AG10803 (cell line): ENCODE measurements around the gene CEP170B.

Experiments used
- DNase-seq: peaks from one replicate; pipeline ENCODE4 v3.0.0; 2010; ENCODE audit warnings: low read depth
- H3K4me3 ChIP-seq: 2 replicates; pipeline ENCODE4 v1.5.1; 2011; ENCODE audit warnings: mild to moderate bottlenecking, low read length, control low read depth
- CTCF ChIP-seq: conservative IDR thresholded peaks from 2 replicates; pipeline ENCODE4 v1.5.1; 2011; ENCODE audit warnings: mild to moderate bottlenecking, low read length, control low read depth, inconsistent platforms

Gene CEP170B

GRCh38 chr14:104864267-104865080 is 594 bp upstream of the CEP170B start:
- TF ChIP-seq CTCF = no peak
- no peak for DNase-seq
- H3K4me3 ChIP-seq = peak overlapping the region; percentile 47

DNA sequence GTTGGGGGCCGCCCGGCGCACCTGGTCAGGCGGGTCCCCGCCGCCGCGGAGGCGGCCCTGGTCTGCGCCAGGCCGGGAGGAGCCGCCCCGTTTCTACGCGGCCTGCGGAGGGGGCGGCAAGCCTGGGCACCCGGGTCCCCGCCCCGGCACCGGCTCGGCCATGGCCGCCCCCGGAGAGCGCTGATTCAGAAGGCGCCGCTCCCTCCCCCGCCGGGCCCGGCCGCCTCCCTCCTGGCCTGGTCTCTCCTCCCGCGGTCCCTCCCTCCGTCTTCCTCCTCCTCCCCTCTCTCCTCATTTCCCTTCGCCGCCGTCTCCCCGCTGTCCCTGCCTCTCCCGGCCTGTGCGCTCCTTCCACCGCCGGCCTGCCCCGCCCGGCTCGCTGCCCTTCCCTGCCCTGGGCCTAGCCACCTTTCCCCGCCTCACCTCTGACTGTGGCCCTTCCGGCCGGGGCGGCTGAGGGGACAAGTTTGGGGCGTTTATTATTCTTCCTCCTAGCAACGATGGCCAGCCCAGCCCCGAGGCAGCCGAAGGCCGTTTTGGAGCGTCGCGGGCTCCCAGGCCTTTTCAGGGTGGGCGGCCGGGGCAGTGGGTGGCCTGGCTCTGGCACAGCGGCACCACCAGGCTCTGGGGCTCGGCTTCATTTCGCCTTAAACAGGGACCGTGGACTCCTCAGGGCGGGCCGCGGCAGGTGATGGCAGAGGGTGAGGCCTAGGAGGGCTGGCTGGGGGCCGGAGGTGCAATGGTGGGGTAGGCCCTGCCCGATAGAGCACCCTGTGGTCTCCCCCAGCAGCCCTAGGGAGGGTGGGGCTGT is 768 bp downstream of the CEP170B start:
- H3K4me3 ChIP-seq = peak overlapping the region; percentile 73
- TF ChIP-seq CTCF = no peak
- peak; percentile 75 for DNase-seq

DNA sequence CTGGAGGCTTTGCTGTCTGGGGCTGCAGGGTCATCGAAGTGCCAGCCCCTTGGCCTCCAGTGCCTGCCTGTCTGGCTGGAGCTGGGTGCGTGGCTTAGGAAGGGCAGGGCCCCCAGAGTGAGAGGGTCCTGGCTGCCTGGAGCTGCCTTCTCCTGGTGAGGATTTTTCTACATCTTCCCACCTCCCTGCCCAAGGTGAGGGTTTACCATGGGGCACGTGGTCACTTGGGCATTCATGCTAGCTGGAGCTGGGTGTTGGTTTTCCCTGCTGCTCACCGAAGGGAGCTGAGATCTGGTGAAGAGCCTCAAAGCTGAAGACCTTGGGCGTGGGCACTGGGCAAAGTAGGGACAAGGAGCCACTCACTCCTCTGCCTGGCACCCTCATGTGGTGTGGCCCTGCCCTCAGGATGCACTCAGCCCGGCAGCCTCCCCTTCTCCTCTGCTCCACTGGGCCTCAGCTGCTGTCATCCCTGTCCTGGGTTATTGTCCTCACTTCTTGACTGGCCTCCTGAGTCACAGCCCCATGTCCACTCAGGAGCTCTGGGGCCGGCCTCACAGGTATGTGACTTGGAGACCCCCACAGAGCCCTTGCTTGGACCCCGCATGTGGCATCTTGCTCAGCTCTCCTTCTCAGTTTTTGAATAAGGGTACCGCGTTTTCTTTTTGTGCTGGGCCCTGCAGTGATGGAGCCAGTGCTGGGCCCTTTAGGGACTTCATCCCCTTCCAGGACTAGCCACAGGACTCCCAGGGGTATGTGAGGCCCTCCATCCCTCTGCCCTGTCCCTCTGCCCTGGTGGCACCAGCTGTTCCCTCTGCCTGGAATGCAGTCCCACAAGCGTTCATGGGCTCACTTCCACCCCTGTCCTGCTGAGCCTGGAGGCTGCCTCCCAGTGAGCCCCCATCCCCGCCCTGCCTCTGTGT is 1.6 kb downstream of the CEP170B start:
- no peak for DNase-seq
- TF ChIP-seq CTCF = no peak
- peak overlapping the region; percentile 73 for H3K4me3 ChIP-seq

DNA sequence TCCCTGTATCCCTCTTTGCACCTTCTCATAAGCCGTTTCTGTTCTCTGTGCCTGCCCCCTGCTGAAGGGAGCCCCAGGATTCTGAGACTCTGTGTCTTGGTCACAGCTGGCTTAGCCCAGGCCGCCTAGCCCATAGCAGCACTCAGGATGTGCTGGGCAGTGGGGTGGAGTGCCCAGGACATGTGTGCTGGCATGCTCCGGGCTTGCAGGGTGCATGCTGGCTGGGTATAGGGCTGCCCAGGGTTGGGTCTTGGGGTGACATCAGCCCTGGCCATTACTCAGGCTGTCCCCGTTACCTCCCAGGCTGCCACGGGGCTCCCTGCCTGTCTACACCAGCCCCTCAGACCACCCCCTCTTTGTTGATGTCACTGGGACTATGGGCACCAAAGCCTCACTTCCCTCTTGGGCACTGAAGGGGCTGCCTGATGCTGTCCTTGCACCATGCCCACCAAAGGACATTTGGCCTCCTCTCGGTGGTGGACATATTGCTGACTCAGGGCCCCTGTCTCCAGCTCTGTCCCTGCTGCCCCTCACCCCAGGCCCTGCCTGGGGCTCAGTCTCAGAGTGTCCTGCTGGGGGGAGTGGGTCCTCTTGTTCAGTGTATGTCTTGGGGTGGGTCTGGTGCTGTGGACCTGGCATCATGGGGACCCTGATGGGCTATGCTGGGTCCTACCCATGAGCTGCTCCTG is 2.4 kb downstream of the CEP170B start:
- H3K4me3 ChIP-seq = peak overlapping the region; percentile 73; the same call in 1 of the 2 replicates
- no peak for TF ChIP-seq CTCF

GRCh38 chr14:104868060-104868740 is 3.1 kb downstream of the CEP170B start:
- H3K4me3 ChIP-seq = no peak overlapping the region
- no peak for DNase-seq
- no peak for TF ChIP-seq CTCF

More for the DNA sequence above, 2.4 kb downstream of the CEP170B start:
- DNase-seq = no peak
